Lower lobe of right lung (tissue), 2 donors: ENCODE measurements around the gene LINC00237. TPM values are rescaled to one million over a fixed set of nuclear protein-coding genes. Genes with fewer than 3 reads are reported as not detected.

Experiments
- ATAC-seq, 2 donors: fragments of 200-7000 bp; cut with Tn5 transposase; one replicate each; pipeline ENCODE4 v1.9.1; 2020 to 2022; ENCODE audit warnings: mild to moderate bottlenecking in 2 of 2, moderate library complexity in 2 of 2
- DNase-seq: peaks from one replicate; pipeline ENCODE4 v3.0.0-alpha.2; 2020
- H3K27ac ChIP-seq: fragments of 200-600 bp; one replicate; pipeline ENCODE4 v1.8.0; 2022
- H3K27me3 ChIP-seq: fragments of 200-600 bp; one replicate; pipeline ENCODE4 v1.8.0; 2022; ENCODE audit warnings: low read depth
- H3K36me3 ChIP-seq: fragments of 200-600 bp; one replicate; pipeline ENCODE4 v1.8.0; 2022; ENCODE audit warnings: mild to moderate bottlenecking
- H3K4me1 ChIP-seq: fragments of 200-600 bp; one replicate; pipeline ENCODE4 v1.8.0; 2022
- H3K4me3 ChIP-seq: fragments of 200-600 bp; one replicate; pipeline ENCODE4 v1.8.0; 2022; ENCODE audit warnings: mild to moderate bottlenecking
- H3K9me3 ChIP-seq: fragments of 200-600 bp; one replicate; pipeline ENCODE4 v1.8.0; 2022
- intact Hi-C: fragments of 100-400 bp; cut with DNase I; formaldehyde crosslinking; loops from one replicate; pipeline ENCODE4 v1.11.0; 2022
- total RNA-seq: library from RNA; stranded (reverse); fragmentation: NEBNext Ultra II Directional; extraction: Animal tissue kit (Norgen Biotek cat#: 25700); gene quantifications from one replicate; pipeline ENCODE4 v1.2.1, GENCODE V29; 2021
- TF ChIP-seq, protein P1 (sequence below): fragments of 200-600 bp; IDR thresholded peaks from one replicate; pipeline ENCODE4 v1.8.0; 2022; ENCODE audit warnings: antibody characterized with exemption, mild to moderate bottlenecking
- donor health status: DM: no; HTN: yes; CAD: no; lungs with severe emphysema.

The LINC00237 gene
- total RNA-seq, 1 donor from 2014 or later = not detected

DNA sequence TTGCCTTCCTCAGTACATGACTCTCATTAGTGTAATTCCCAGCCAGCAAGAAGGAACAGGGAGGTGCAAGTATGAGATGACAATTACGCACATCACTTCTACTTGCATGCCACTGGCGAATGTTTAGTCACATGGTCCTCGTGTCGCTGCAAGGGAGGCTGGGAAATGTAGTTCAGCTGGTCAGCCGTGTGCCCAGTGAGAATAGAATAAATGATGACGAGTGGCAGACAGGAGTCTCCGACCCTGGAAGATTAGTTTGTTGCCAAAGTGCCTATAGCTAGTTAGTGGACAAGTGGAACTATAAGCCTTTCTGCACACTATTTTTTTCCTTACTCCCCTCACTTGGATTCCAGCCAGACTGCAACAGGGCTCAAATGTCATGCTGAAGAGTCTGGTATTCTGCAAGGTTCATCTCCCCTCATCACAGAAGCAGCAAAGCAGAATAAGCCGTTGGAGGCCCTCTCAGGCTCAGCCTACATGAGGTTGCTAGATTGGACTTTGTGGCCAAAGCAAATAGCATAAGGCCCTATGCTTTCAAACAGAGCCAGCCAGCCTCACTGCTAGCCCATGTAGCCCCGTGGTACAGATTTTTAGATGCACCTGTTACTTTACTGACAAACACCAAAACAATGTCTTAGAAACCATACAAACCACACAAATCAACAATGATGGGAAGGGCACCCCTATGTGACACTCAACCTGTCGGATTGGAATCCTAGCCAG is 9.7 kb downstream of the LINC00237 start:
- ATAC-seq = peak; percentile 54 to 71
- TF ChIP-seq, protein P1, sequence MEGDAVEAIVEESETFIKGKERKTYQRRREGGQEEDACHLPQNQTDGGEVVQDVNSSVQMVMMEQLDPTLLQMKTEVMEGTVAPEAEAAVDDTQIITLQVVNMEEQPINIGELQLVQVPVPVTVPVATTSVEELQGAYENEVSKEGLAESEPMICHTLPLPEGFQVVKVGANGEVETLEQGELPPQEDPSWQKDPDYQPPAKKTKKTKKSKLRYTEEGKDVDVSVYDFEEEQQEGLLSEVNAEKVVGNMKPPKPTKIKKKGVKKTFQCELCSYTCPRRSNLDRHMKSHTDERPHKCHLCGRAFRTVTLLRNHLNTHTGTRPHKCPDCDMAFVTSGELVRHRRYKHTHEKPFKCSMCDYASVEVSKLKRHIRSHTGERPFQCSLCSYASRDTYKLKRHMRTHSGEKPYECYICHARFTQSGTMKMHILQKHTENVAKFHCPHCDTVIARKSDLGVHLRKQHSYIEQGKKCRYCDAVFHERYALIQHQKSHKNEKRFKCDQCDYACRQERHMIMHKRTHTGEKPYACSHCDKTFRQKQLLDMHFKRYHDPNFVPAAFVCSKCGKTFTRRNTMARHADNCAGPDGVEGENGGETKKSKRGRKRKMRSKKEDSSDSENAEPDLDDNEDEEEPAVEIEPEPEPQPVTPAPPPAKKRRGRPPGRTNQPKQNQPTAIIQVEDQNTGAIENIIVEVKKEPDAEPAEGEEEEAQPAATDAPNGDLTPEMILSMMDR = no peak

DNA sequence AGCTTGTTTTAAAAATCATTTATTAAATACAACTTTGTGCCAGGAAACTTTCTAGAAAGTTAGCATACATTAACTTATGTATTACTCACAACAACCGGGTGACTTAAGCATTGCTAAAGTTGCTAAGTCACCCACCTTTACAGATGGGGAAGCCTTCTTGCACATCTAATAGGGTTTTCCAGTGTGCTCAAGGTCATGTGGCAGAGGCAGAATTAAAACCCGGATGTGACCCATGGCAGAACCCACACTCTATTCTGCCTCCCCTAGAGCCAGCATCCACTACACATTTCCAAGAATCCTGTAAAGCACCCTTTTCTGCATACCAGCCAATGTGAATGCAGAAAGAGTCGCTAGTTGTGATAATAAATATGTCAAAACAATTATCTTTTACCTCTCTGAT is 13.4 kb downstream of the LINC00237 start:
- peaks cover 59% of the 10 kb centered on the region for H3K27me3 ChIP-seq
- H3K9me3 ChIP-seq = no peaks in the 10 kb centered on the region
- ATAC-seq (no peak), DNase-seq (no peak)
- no peak overlapping the region for H3K4me3 ChIP-seq
- intact Hi-C loops = no loop called here
- no peaks in the 10 kb centered on the region for H3K36me3 ChIP-seq
- TF ChIP-seq, protein P1 = no peak
- H3K4me1 ChIP-seq = no peaks in the 10 kb centered on the region
- no peak overlapping the region for H3K27ac ChIP-seq

More for the DNA sequence above, 9.7 kb downstream of the LINC00237 start:
- peaks cover 21% of the 10 kb centered on the region for H3K4me1 ChIP-seq
- peaks cover 77% of the 10 kb centered on the region for H3K27me3 ChIP-seq
- H3K36me3 ChIP-seq = no peaks in the 10 kb centered on the region
- intact Hi-C loops = no loop called here
- no peak for DNase-seq
- H3K27ac ChIP-seq = no peak overlapping the region
- no peak overlapping the region for H3K4me3 ChIP-seq
- H3K9me3 ChIP-seq = no peaks in the 10 kb centered on the region

DNA sequence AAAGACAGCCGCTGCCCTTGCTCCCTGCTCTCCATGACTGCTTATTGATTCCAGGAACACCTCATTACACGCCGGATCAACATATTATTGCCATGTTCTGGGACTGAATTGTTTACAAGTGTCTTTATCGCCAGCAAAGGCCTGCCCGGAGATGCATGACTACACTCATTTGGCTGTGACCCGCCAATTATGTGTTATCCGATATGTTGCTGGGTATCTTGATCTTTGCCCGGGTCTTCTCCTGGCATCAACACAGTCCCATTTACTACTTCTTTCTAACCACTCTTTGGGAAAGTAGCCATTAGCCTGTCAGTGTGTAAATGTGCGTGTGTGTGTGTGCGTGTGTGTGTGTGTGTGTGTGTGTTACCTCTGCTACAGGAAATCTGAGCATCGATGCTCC is 15.4 kb downstream of the LINC00237 start:
- Histone ChIP-seq H3K4me1 (no peaks in the 10 kb centered on the region), H3K27me3 (peaks cover 48% of the 10 kb centered on the region), H3K4me3 (no peak overlapping the region), H3K36me3 (no peaks in the 10 kb centered on the region), H3K27ac (no peak overlapping the region), H3K9me3 (no peaks in the 10 kb centered on the region)
- intact Hi-C loops = no loop called here
- no peak for ATAC-seq
- TF ChIP-seq, protein P1 = no peak
- DNase-seq = no peak

DNA sequence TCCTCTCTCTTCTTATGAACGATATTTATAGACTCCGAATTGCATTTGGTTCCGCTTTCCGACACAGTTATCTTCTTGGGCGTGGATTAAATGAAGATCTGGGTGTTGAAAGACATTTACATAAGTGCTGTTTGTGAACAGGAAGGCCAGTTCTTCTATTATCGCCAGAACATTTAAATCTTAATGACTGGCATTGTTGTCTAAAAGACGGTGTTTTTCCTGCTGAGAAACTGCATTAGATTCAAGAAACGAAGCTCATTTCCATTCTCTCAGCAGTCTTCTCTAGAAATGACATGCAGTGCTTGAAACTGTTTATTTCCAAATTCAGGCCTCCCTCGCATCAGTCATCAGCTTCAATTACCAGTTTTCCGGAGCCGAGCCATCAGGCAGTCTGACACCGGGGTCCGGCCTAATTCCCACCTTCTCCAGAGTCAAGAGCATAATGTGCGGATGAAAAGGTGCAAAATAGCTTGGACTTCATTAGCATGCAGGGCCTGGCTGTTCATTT is 16.0 kb downstream of the LINC00237 start:
- Histone ChIP-seq H3K9me3 (no peaks in the 10 kb centered on the region), H3K27me3 (peaks cover 48% of the 10 kb centered on the region), H3K27ac (no peak overlapping the region), H3K36me3 (no peaks in the 10 kb centered on the region), H3K4me3 (no peak overlapping the region), H3K4me1 (no peaks in the 10 kb centered on the region)
- no peak for DNase-seq
- TF ChIP-seq, protein P1 = no peak
- intact Hi-C loops = no loop called here
- no peak for ATAC-seq

DNA sequence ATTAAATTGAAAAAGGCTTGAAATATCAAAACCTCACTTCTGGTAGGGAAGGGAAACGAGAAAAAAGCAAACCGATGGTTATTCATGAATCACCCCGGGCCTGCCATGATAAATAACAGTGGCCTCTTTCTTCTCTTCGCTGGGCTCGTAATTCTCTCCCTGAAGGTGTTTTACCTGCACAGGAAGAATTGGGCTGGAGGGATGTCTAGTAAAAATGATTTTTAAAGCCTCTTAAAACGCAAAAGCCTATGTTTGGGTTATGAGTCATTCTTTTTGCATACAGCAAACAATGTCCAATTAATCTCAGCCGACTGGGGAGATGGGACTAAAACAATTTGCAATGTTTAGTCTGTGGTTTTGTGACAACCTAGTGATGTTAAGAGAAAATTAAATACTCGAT is 16.8 kb downstream of the LINC00237 start:
- H3K4me1 ChIP-seq = no peaks in the 10 kb centered on the region
- no peak overlapping the region for H3K27ac ChIP-seq
- intact Hi-C loops = no loop called here
- no peaks in the 10 kb centered on the region for H3K36me3 ChIP-seq
- DNase-seq = no peak
- no peak for ATAC-seq
- TF ChIP-seq, protein P1 = no peak
- no peaks in the 10 kb centered on the region for H3K9me3 ChIP-seq
- no peak overlapping the region for H3K4me3 ChIP-seq
- H3K27me3 ChIP-seq = peaks cover 43% of the 10 kb centered on the region
